ENCODE results near the gene SLC22A12.

Gene SLC22A12

DNA sequence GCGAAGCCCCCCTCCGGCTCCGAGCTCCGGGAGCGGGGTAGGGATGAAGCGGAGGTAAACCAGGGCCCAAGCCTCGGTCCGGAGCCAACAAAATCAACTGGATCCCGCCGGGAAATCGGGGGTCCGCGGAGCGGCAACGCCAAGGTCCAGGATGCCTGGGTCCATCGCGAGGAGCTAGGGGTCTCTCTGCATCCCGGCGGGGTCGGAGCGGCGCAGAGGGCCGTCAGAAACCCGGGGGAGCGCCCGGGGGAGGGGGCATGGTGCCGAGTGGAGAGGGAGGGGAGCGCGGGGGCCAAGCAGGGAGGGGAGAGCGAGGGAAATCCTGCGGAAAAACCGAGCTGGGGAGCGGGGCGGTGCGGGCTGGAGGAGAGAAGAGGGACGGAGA, 51.8 kb downstream of the SLC22A12 start:
- no peak for TF ChIP-seq EP300 (IDR thresholded peaks at IDR 0.05; ENCODE audit: borderline replicate concordance)
- no peak for TF ChIP-seq CEBPB (IDR thresholded peaks at IDR 0.05)
- TF ChIP-seq NFIC (IDR thresholded peaks at IDR 0.05) = no peak
- TF ChIP-seq, protein P1, sequence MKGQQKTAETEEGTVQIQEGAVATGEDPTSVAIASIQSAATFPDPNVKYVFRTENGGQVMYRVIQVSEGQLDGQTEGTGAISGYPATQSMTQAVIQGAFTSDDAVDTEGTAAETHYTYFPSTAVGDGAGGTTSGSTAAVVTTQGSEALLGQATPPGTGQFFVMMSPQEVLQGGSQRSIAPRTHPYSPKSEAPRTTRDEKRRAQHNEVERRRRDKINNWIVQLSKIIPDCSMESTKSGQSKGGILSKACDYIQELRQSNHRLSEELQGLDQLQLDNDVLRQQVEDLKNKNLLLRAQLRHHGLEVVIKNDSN (IDR thresholded peaks at IDR 0.05) = no peak

DNA sequence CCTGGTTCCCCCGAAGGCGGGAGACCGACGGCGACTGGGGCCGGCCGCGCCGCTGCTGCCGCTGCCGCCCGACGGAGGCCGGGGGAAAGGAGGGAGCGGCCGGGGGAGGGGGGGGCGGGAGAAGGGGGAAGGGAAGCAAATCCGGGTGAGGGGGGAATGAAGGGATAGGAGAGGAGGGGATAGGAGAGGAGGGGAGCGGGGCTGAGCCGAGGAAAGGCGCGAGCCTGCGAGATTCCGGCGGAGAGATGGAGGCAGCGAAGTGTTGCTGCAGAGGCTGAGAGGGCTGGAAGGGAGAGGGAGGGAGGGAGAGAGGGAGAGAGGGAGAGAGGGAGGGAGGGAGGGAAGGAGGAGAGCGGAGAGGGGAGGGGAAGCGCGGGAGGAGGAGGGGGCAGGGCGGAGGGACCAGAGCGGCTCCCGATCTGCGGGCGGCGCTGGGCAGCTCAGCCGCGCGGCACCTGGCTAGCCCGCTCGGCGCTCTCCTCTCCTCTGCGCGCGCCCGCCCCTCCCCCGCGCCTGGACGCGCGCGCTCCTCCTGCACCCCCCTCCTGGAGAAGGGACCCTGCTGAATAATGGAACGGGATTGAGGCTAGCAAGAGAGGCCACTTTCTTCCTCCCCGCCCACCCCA, 52.3 kb downstream of the SLC22A12 start:
- TF ChIP-seq, protein P2, sequence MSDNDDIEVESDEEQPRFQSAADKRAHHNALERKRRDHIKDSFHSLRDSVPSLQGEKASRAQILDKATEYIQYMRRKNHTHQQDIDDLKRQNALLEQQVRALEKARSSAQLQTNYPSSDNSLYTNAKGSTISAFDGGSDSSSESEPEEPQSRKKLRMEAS (IDR thresholded peaks at IDR 0.05) = no peak
- TF ChIP-seq, protein P3, sequence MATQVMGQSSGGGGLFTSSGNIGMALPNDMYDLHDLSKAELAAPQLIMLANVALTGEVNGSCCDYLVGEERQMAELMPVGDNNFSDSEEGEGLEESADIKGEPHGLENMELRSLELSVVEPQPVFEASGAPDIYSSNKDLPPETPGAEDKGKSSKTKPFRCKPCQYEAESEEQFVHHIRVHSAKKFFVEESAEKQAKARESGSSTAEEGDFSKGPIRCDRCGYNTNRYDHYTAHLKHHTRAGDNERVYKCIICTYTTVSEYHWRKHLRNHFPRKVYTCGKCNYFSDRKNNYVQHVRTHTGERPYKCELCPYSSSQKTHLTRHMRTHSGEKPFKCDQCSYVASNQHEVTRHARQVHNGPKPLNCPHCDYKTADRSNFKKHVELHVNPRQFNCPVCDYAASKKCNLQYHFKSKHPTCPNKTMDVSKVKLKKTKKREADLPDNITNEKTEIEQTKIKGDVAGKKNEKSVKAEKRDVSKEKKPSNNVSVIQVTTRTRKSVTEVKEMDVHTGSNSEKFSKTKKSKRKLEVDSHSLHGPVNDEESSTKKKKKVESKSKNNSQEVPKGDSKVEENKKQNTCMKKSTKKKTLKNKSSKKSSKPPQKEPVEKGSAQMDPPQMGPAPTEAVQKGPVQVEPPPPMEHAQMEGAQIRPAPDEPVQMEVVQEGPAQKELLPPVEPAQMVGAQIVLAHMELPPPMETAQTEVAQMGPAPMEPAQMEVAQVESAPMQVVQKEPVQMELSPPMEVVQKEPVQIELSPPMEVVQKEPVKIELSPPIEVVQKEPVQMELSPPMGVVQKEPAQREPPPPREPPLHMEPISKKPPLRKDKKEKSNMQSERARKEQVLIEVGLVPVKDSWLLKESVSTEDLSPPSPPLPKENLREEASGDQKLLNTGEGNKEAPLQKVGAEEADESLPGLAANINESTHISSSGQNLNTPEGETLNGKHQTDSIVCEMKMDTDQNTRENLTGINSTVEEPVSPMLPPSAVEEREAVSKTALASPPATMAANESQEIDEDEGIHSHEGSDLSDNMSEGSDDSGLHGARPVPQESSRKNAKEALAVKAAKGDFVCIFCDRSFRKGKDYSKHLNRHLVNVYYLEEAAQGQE (IDR thresholded peaks at IDR 0.05; ENCODE audit: low read depth) = no peak
- no peak for TF ChIP-seq CREB1 (IDR thresholded peaks at IDR 0.05; ENCODE audit: low read depth)
- no peak for TF ChIP-seq TEAD4 (IDR thresholded peaks at IDR 0.05)
- TF ChIP-seq EGR1 (IDR thresholded peaks at IDR 0.05) = no peak
- no peak for TF ChIP-seq EP300 (IDR thresholded peaks at IDR 0.05; ENCODE audit: borderline replicate concordance)
- no peak for TF ChIP-seq RAD21 (IDR thresholded peaks at IDR 0.05; ENCODE audit: low read depth)

DNA sequence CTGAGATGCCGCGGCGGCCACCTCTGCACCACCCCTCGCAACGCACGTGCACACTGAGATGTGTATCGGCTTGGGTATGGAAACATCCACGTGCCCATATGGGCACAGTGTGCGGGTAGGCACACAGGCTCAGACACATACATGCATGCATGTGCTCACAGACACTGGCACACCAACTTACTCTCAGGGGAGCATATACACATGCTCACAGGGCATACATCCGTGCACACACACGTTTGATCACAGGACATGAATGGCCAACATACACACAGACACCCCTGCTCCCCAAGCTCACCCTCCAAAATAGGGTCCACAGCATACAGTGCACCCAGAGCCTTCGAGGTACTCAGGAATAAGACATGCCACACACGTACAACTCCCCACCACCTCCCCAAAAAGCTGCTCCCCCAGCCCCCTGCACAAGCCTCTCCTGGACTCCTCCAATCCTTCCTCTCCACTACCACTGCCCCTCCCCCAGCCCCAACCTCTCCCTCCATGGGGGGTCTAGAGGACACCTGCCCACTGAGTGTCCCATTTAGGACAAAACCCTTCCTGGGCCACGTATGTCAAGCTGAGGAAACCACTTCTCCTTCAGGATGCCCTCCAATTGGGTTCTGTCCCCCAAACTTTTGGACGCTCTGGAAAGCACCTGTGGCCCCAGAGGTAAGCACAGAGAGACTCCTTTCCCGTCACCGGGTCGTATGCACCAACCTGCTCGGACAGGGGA, 53.1 kb downstream of the SLC22A12 start:
- no peak for TF ChIP-seq RAD21 (IDR thresholded peaks at IDR 0.05; ENCODE audit: low read depth)
- TF ChIP-seq YY1 (IDR thresholded peaks at IDR 0.05; ENCODE audit: low read depth) = no peak
- no peak for TF ChIP-seq TEAD4 (IDR thresholded peaks at IDR 0.05)
- no peak for TF ChIP-seq CEBPB (IDR thresholded peaks at IDR 0.05)
- TF ChIP-seq, protein P1 (IDR thresholded peaks at IDR 0.05) = no peak
- no peak for TF ChIP-seq TAF1 (IDR thresholded peaks at IDR 0.05; ENCODE audit: low read depth)
- no peak for TF ChIP-seq ZBTB7A (IDR thresholded peaks at IDR 0.05; ENCODE audit: low read depth)
- TF ChIP-seq, protein P3 (IDR thresholded peaks at IDR 0.05; ENCODE audit: low read depth) = no peak
- no peak for TF ChIP-seq EGR1 (IDR thresholded peaks at IDR 0.05)

DNA sequence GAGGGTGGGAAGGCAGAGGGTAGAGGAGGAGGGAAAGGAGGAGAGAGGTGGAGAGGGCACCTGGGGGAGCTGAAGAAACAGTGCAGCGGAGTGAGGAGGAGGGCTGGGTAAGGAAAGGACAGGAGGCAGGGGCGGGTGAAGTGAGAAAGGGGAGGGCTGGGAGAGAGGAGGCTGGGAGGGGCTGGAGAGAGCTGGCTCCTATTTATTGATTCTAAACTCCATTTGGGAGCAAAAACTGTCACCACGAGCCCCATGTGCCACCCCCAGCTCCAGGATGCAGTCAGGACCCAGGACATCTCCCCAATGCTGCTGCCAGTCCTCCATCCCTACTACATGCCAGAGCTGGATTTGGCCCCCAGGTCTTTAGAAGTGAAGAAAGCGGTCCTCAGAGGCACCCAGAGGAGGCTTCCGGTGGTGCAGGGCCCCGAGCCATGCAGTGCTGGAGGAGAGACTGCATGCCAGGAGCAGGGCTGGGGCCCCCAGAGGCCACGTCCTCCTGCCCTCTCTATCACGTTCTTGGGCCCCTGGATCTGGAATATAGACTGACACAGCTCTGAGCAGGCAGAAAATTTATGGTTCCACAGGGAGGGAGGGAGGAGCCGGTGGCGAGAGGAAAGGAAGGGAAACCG, 53.7 kb downstream of the SLC22A12 start:
- TF ChIP-seq, protein P3 (IDR thresholded peaks at IDR 0.05; ENCODE audit: low read depth) = no peak
- TF ChIP-seq CREB1 (IDR thresholded peaks at IDR 0.05; ENCODE audit: low read depth) (no peak), CEBPB (IDR thresholded peaks at IDR 0.05) (no peak), RAD21 (IDR thresholded peaks at IDR 0.05; ENCODE audit: low read depth) (no peak), NFIC (IDR thresholded peaks at IDR 0.05) (no peak), FOXM1 (IDR thresholded peaks at IDR 0.05; ENCODE audit: borderline replicate concordance, low read depth) (no peak), YY1 (IDR thresholded peaks at IDR 0.05; ENCODE audit: low read depth) (no peak), ZBTB7A (IDR thresholded peaks at IDR 0.05; ENCODE audit: low read depth) (no peak), EGR1 (IDR thresholded peaks at IDR 0.05) (no peak), TAF1 (IDR thresholded peaks at IDR 0.05; ENCODE audit: low read depth) (no peak), TCF12 (IDR thresholded peaks at IDR 0.05; ENCODE audit: low read depth) (no peak), TEAD4 (IDR thresholded peaks at IDR 0.05) (no peak), EP300 (IDR thresholded peaks at IDR 0.05; ENCODE audit: borderline replicate concordance) (no peak)
- TF ChIP-seq, protein P2 (IDR thresholded peaks at IDR 0.05) = no peak
- TF ChIP-seq, protein P1 (IDR thresholded peaks at IDR 0.05) = no peak
